ENCODE measurements around the gene KLK10.
"Not testable (repeated sequence)": the region's sequence is repeated elsewhere in the genome, so short reads cannot be mapped to it uniquely, and the experiment has no call there.

The KLK10 gene

GRCh38 chr19:50974702-50975556 lies 44.6 kb downstream of the KLK10 start:
- Histone ChIP-seq H3K9me3 (no peaks in the 10 kb centered on the region), H3K36me3 (no peaks in the 10 kb centered on the region), H3K4me3 (ENCODE audit: low read depth, low read length) (no peak overlapping the region), H3K4me1 (no peaks in the 10 kb centered on the region), H3K27me3 (no peaks in the 10 kb centered on the region)
- DNase-seq: no peak
- no peak for TF ChIP-seq CTCF (IDR thresholded peaks at IDR 0.05; ENCODE audit: low read depth, low read length)

- TF ChIP-seq CTCF (IDR thresholded peaks at IDR 0.05; ENCODE audit: low read depth, low read length): no peak
- no peak for DNase-seq
- Histone ChIP-seq H3K36me3 (no peaks in the 10 kb centered on the region), H3K4me3 (ENCODE audit: low read depth, low read length) (no peak overlapping the region), H3K4me1 (no peaks in the 10 kb centered on the region), H3K27me3 (peaks cover 6% of the 10 kb centered on the region; the same call in 1 of the 2 replicates), H3K9me3 (no peaks in the 10 kb centered on the region)
Observed at GRCh38 chr19:50972795-50973376, 46.6 kb downstream of the KLK10 start.

GRCh38 chr19:50969810-50970209 lies 49.7 kb downstream of the KLK10 start:
- DNase-seq; H3K9me3 ChIP-seq; H3K36me3 ChIP-seq; H3K4me3 ChIP-seq (ENCODE audit: low read depth, low read length); H3K4me1 ChIP-seq: not testable (repeated sequence)
- peaks cover 16% of the 10 kb centered on the region for H3K27me3 ChIP-seq

- H3K4me3 ChIP-seq (ENCODE audit: low read depth, low read length): no peak within 1 kb of the TSS
- no peaks in the 10 kb centered on the region for H3K36me3 ChIP-seq
- peaks cover 16% of the 10 kb centered on the region for H3K27me3 ChIP-seq
- H3K4me1 ChIP-seq: no peaks in the 10 kb centered on the region
- DNase-seq: no peak
- H3K9me3 ChIP-seq: no peaks in the 10 kb centered on the region
- no peak for TF ChIP-seq CTCF (IDR thresholded peaks at IDR 0.05; ENCODE audit: low read depth, low read length)
Observed at GRCh38 chr19:50969413-50969760, 50.1 kb downstream of the KLK10 start, which contains the start of gene KLK6. TSS of gene KLK6 (minus strand) at chr19:50969591. CDS start at chr19:50968104, 1,487 bp downstream.

GRCh38 chr19:50968716-50969412 lies 50.6 kb downstream of the KLK10 start:
- DNase-seq: no peak
- no peak for TF ChIP-seq CTCF (IDR thresholded peaks at IDR 0.05; ENCODE audit: low read depth, low read length)
- no peaks in the 10 kb centered on the region for H3K36me3 ChIP-seq
- H3K4me1 ChIP-seq: no peaks in the 10 kb centered on the region
- H3K4me3 ChIP-seq (ENCODE audit: low read depth, low read length): no peak overlapping the region
- no peaks in the 10 kb centered on the region for H3K9me3 ChIP-seq
- H3K27me3 ChIP-seq: peaks cover 16% of the 10 kb centered on the region

GRCh38 chr19:50967929-50968715 lies 51.4 kb downstream of the KLK10 start:
- TF ChIP-seq CTCF (IDR thresholded peaks at IDR 0.05; ENCODE audit: low read depth, low read length): no peak
- no peaks in the 10 kb centered on the region for H3K36me3 ChIP-seq
- H3K9me3 ChIP-seq: no peaks in the 10 kb centered on the region
- no peaks in the 10 kb centered on the region for H3K4me1 ChIP-seq
- no peak overlapping the region for H3K4me3 ChIP-seq (ENCODE audit: low read depth, low read length)
- H3K27me3 ChIP-seq: peaks cover 16% of the 10 kb centered on the region
- no peak for DNase-seq
